Ishikawa (cell line): Measurements from ENCODE around the gene AGER.

Experiments used
- CEBPB ChIP-seq: IDR thresholded peaks from 2 replicates; pipeline ENCODE4 v1.6.1; 2012
- CREB1 ChIP-seq: IDR thresholded peaks from 2 replicates; pipeline ENCODE4 v1.6.1; 2012; ENCODE audit warnings: low read depth
- EP300 ChIP-seq: IDR thresholded peaks from 2 replicates; pipeline ENCODE4 v1.6.1; 2012; ENCODE audit warnings: borderline replicate concordance
- FOXM1 ChIP-seq: IDR thresholded peaks from 2 replicates; pipeline ENCODE4 v1.6.1; 2012; ENCODE audit warnings: low read depth, borderline replicate concordance
- NFIC ChIP-seq: IDR thresholded peaks from 2 replicates; pipeline ENCODE4 v1.6.1; 2012
- RAD21 ChIP-seq: IDR thresholded peaks from 2 replicates; pipeline ENCODE4 v1.6.1; 2012; ENCODE audit warnings: low read depth
- TAF1 ChIP-seq: IDR thresholded peaks from 2 replicates; pipeline ENCODE4 v1.6.1; 2012; ENCODE audit warnings: low read depth, mild to moderate bottlenecking
- TCF12 ChIP-seq: IDR thresholded peaks from 2 replicates; pipeline ENCODE4 v1.6.1; 2012; ENCODE audit warnings: low read depth
- TEAD4 ChIP-seq: IDR thresholded peaks from 2 replicates; pipeline ENCODE4 v1.6.1; 2012
- YY1 ChIP-seq: IDR thresholded peaks from 2 replicates; pipeline ENCODE4 v1.6.1; 2012; ENCODE audit warnings: low read depth
- ZBTB7A ChIP-seq: IDR thresholded peaks from 2 replicates; pipeline ENCODE4 v1.6.1; 2012; ENCODE audit warnings: low read depth
- TF ChIP-seq, protein P1 (sequence below): IDR thresholded peaks from 2 replicates; pipeline ENCODE4 v1.6.1; 2012
- TF ChIP-seq, protein P2 (sequence below): IDR thresholded peaks from 2 replicates; pipeline ENCODE4 v1.6.1; 2012; ENCODE audit warnings: low read depth, mild to moderate bottlenecking
- TF ChIP-seq, protein P3 (sequence below): IDR thresholded peaks from 2 replicates; pipeline ENCODE4 v1.6.1; 2012

AGER gene

DNA sequence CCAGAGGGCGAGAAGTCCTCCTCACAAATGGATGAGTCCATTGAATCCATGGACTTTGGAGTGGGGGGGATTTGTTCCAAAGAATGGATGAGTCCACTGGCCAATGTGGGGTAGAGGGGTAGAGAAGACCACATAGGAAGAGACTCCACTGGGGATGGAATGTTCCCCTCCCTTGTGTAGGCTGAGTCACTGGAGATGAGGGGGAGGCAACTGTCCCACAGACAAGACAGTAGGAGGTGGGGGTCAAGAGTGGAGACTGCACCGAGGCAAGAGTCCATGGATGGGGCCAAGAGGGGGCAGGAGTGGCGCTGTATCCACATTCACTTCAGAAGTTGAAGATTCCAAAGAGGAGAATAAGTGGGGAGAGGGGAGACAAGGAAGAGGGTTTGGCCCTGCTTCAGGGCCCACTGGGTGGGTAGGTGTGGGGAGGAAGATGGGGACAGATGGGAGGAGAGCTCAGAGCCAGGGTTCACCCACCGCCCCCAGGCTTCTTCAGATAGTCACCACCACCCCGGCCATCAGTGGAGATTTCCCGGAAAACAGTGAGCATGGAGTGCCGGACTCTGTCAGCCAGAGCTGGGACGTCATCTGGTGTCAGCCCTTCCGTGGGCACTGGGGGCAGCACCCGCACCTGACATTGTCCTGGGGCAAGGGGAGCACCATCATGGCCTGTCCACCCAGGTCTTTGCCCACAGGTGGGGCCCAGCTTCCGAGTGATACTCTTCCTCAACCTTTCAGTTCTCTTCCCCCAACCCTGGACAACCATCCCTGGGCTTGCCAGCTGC is 15.1 kb downstream of the AGER start:
- TF ChIP-seq FOXM1, result no peak
- TF ChIP-seq, protein P1, sequence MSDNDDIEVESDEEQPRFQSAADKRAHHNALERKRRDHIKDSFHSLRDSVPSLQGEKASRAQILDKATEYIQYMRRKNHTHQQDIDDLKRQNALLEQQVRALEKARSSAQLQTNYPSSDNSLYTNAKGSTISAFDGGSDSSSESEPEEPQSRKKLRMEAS, result no peak
- no peak for TF ChIP-seq NFIC
- no peak for TF ChIP-seq TEAD4
- no peak for TF ChIP-seq TAF1
- no peak for TF ChIP-seq RAD21
- TF ChIP-seq, protein P2, sequence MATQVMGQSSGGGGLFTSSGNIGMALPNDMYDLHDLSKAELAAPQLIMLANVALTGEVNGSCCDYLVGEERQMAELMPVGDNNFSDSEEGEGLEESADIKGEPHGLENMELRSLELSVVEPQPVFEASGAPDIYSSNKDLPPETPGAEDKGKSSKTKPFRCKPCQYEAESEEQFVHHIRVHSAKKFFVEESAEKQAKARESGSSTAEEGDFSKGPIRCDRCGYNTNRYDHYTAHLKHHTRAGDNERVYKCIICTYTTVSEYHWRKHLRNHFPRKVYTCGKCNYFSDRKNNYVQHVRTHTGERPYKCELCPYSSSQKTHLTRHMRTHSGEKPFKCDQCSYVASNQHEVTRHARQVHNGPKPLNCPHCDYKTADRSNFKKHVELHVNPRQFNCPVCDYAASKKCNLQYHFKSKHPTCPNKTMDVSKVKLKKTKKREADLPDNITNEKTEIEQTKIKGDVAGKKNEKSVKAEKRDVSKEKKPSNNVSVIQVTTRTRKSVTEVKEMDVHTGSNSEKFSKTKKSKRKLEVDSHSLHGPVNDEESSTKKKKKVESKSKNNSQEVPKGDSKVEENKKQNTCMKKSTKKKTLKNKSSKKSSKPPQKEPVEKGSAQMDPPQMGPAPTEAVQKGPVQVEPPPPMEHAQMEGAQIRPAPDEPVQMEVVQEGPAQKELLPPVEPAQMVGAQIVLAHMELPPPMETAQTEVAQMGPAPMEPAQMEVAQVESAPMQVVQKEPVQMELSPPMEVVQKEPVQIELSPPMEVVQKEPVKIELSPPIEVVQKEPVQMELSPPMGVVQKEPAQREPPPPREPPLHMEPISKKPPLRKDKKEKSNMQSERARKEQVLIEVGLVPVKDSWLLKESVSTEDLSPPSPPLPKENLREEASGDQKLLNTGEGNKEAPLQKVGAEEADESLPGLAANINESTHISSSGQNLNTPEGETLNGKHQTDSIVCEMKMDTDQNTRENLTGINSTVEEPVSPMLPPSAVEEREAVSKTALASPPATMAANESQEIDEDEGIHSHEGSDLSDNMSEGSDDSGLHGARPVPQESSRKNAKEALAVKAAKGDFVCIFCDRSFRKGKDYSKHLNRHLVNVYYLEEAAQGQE, result no peak
- TF ChIP-seq CEBPB, result no peak

DNA sequence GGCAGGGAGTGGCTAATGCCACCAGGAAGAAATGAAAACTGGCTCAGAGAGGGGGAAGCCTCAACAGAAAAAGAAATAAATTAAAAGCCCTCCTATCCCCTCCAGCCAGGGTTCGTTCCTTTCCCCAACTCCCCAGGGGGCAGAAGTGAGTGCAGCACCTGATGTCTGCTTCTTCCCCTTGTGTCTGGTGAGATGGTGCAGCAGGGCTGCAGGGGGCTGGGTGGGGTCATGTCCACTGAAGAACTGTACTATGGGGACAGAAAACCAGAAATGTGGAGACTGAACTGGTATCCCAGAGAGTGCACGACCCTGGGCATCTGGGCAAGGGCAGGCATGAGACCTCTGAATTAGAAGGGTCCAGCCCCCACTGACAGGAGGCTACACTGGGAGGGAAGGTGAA is 15.7 kb downstream of the AGER start:
- no peak for TF ChIP-seq CREB1

DNA sequence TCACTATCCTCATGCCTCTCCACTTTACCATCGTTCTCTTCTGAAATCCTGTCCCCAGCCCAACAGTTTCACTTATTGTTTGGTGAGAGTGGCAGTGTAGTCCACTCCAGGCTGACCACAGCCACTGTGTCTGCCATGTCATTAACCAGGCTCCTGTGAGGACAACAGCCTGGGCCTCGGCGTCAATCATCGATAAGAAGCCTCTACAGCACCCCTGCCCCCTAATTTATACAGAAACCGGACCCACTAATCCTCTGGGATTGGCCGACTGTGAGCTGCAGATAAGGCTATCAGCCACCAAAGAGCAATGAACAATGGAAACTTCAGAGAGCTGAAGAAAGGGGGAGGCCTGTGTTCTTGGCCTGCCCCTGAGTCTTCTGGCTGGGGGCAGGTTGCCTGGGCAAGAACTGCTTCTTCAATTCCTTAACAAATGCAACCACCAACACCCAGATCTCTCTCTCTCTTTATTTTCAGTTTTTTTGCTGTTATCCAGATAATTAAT is 16.2 kb downstream of the AGER start:
- TF ChIP-seq TEAD4 (no peak), CEBPB (no peak)

DNA sequence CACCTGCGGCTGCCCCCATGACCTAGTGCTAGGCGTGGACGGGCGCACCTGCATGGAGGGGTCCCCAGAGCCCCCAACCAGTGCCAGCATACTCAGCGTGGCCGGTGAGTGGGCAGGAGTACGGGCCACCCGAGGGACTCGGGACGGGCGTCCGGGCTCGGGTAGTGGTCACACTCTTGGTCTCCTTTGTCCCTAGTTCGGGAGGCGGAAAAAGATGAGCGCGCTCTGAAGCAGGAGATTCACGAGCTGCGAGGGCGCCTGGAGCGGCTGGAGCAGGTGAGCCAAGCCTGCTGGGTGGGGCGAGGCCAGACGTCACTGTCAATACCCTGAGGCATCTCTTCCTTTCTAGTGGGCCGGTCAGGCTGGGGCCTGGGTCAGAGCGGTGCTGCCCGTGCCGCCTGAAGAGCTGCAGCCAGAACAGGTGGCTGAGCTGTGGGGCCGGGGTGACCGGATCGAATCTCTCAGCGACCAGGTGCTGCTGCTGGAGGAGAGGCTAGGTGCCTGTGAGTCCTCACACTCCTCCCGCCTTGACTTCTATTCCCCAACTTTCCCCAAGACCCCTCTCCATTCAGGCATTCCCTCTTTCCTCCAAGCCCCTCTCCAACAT is 16.8 kb downstream of the AGER start:
- no peak for TF ChIP-seq NFIC
- no peak for TF ChIP-seq CREB1
- no peak for TF ChIP-seq EP300
- TF ChIP-seq RAD21, result no peak
- TF ChIP-seq TCF12, result no peak
- TF ChIP-seq, protein P2, result no peak
- TF ChIP-seq CEBPB, result no peak

DNA sequence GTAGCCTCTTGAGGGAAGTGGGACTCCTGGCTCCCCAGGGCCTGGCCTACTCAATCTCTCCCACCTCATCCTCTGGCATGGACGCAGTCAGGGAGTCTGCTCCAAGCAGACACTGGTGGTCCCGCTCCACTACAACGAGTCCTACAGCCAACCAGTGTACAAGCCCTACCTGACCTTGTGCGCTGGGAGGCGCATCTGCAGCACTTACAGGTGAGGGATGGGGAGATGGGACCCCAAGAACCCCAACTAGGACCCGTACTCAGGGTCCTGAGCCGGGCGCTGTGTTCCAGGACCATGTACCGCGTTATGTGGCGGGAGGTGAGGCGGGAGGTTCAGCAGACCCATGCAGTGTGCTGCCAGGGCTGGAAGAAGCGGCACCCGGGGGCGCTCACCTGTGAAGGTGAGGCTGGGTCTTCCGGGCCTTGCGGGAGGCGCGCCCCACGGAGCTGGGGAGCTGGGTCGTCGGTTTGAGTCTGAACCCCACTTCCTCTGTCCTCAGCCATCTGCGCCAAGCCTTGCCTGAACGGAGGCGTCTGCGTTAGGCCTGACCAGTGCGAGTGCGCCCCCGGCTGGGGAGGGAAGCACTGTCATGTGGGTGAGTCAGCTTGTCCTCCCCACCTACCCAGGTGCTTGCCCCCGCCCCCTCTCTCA is 17.5 kb downstream of the AGER start:
- TF ChIP-seq RAD21, result peak; percentile 24; the same call in 1 of the 2 replicates
- TF ChIP-seq, protein P1, result no peak

DNA sequence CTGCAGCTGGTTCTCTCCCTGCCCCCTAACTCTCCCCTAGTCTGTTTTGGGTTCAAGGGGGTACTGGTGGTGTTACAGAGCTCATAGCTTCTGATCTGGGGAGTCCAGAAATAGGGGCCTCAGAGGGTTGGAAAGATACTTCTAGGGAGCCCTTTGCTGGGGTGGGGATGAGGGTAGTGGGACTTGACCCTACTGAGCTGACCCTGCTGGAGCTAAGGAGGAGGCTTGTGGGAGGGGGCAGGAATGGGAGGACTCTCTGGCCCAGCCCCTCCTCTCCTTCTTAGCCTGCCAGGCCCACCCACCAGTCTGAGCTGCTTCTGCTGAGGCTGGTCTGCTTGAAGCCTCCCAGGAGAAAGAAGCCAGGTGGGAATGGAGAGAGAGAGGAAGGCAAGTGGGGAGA is 19.8 kb downstream of the AGER start, which contains the start of gene EGFL8:
EGFL8 (plus strand) TSS at position 301 of the 400 bp plus-strand sequence. CDS start 1,571 bp downstream, outside the sequence.
- TF ChIP-seq EP300 (no peak), ZBTB7A (no peak), CREB1 (no peak), FOXM1 (no peak), TEAD4 (no peak), CEBPB (no peak), YY1 (no peak), TCF12 (no peak)
- TF ChIP-seq, protein P3, sequence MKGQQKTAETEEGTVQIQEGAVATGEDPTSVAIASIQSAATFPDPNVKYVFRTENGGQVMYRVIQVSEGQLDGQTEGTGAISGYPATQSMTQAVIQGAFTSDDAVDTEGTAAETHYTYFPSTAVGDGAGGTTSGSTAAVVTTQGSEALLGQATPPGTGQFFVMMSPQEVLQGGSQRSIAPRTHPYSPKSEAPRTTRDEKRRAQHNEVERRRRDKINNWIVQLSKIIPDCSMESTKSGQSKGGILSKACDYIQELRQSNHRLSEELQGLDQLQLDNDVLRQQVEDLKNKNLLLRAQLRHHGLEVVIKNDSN, result no peak
- TF ChIP-seq, protein P2, result no peak
